ENCODE data around the gene GNAS. TPM values are rescaled to one million over a fixed set of nuclear protein-coding genes. Genes with fewer than 3 reads are reported as not detected.

The GNAS gene
- total RNA-seq, 4 donors from 2014 or later: 513 to 854 (median 781) TPM

GRCh38 chr20:58899512-58899911 lies 47.0 kb downstream of the GNAS start:
- DNase-seq (no peak), ATAC-seq (no peak)
- no peak for TF ChIP-seq CTCF (IDR thresholded peaks at IDR 0.05 in 4 of 5, conservative IDR thresholded peaks at IDR 0.05 in 1 of 5)
- TF ChIP-seq POLR2A (IDR thresholded peaks at IDR 0.05): no peak
- in situ Hi-C loops (cut with MboI; ENCODE audit: low sequenced_read_pairs in 4 of 4): loop anchor here in 1 of 4 donors (25.0 kb wide), 1 partner anchor 88 kb away; the partner anchor contains the start of gene NELFCD
- intact Hi-C loops (cut with DNase I; ENCODE audit: low total_unique reads): loop anchor here (10.0 kb wide), 3 partner anchors 495 to 1505 kb away; partner anchors contain the start of genes PMEPA1 and RBM38
- H3K27ac ChIP-seq: peak overlapping the region in 2 of 4 donors; percentile 53 to 99
- no peak overlapping the region for H3K4me3 ChIP-seq
- no peaks in the 10 kb centered on the region for H3K27me3 ChIP-seq
- no peaks in the 10 kb centered on the region for H3K9me3 ChIP-seq
- peaks cover 79 to 85% of the 10 kb centered on the region in 2 donors for H3K4me1 ChIP-seq
- H3K36me3 ChIP-seq: peaks cover 0 to 15% of the 10 kb centered on the region in 2 donors

DNA sequence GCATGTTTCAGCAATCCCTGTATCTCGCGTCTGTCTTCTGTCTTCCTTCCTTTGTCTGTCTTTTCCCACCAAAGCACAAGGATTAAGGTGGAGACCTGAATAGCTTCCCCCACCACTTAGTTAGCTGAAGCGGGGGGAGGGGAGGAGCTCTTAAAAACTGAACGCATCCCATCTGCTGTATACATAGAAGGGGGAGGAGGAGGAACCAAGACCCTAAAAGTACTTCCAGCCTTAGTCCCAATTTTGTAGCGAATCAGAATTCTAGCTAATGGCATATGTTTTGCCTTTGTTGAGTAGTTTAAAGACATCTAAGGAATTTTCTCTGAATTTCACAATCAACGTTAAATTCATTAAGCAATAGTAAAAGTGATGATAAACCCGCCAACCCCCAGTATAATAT lies 47.9 kb downstream of the GNAS start:
- ATAC-seq: no peak

GRCh38 chr20:58901488-58902402 lies 49.2 kb downstream of the GNAS start:
- Histone ChIP-seq H3K9me3 (no peaks in the 10 kb centered on the region), H3K27ac (peak overlapping the region; percentile 19 to 99 (median 42)), H3K4me3 (no peak overlapping the region), H3K27me3 (no peaks in the 10 kb centered on the region), H3K4me1 (peaks cover 62 to 83% of the 10 kb centered on the region in 2 donors), H3K36me3 (peaks cover 0 to 36% of the 10 kb centered on the region in 2 donors)
- no peak for TF ChIP-seq POLR2A (IDR thresholded peaks at IDR 0.05)
- no peak for TF ChIP-seq CTCF (IDR thresholded peaks at IDR 0.05 in 4 of 5, conservative IDR thresholded peaks at IDR 0.05 in 1 of 5)
- in situ Hi-C loops (cut with MboI; ENCODE audit: low sequenced_read_pairs in 4 of 4) (no loop called here), intact Hi-C loops (cut with DNase I; ENCODE audit: low total_unique reads) (loop anchor here (10.0 kb wide), 1 partner anchor 1547 kb away; the partner anchor contains the start of gene RAE1)
- no peak for ATAC-seq
- DNase-seq: no peak

More for the DNA sequence above, 47.9 kb downstream of the GNAS start:
- no peak for DNase-seq
- TF ChIP-seq POLR2A (IDR thresholded peaks at IDR 0.05): no peak
- no peak for TF ChIP-seq CTCF (IDR thresholded peaks at IDR 0.05 in 4 of 5, conservative IDR thresholded peaks at IDR 0.05 in 1 of 5)
- in situ Hi-C loops (cut with MboI; ENCODE audit: low sequenced_read_pairs in 4 of 4): no loop called here
- Histone ChIP-seq H3K27me3 (no peaks in the 10 kb centered on the region), H3K4me1 (peaks cover 70 to 85% of the 10 kb centered on the region in 2 donors), H3K36me3 (peaks cover 0 to 23% of the 10 kb centered on the region in 2 donors), H3K9me3 (no peaks in the 10 kb centered on the region), H3K27ac (peak overlapping the region in 3 of 4 donors; percentile 32 to 99 (median 53)), H3K4me3 (no peak overlapping the region)
- intact Hi-C loops (cut with DNase I; ENCODE audit: low total_unique reads): loop anchor here (10.0 kb wide), 1 partner anchor 1546 kb away; the partner anchor contains the start of gene RAE1

GRCh38 chr20:58903614-58904013 lies 51.1 kb downstream of the GNAS start:
- DNase-seq (no peak), ATAC-seq (no peak)
- Histone ChIP-seq H3K4me3 (no peak overlapping the region), H3K4me1 (peaks cover 59 to 81% of the 10 kb centered on the region in 2 donors), H3K9me3 (no peaks in the 10 kb centered on the region), H3K36me3 (peaks cover 0 to 39% of the 10 kb centered on the region in 2 donors), H3K27ac (peak overlapping the region; percentile 29 to 99 (median 90)), H3K27me3 (no peaks in the 10 kb centered on the region)
- in situ Hi-C loops (cut with MboI; ENCODE audit: low sequenced_read_pairs in 4 of 4): no loop called here
- TF ChIP-seq CTCF (IDR thresholded peaks at IDR 0.05 in 4 of 5, conservative IDR thresholded peaks at IDR 0.05 in 1 of 5) (no peak), POLR2A (IDR thresholded peaks at IDR 0.05) (no peak)
- intact Hi-C loops (cut with DNase I; ENCODE audit: low total_unique reads): loop anchor here (10.0 kb wide), 1 partner anchor 1549 kb away; the partner anchor contains the start of gene RAE1
